ENCODE measurements around the gene INPP5K. TPM values are rescaled to one million over a fixed set of nuclear protein-coding genes. Genes with fewer than 3 reads are reported as not detected.

INPP5K gene
- total and polyA plus RNA-seq, 2 experiments from 2014 or later, result 36.1 to 42.3 TPM

DNA sequence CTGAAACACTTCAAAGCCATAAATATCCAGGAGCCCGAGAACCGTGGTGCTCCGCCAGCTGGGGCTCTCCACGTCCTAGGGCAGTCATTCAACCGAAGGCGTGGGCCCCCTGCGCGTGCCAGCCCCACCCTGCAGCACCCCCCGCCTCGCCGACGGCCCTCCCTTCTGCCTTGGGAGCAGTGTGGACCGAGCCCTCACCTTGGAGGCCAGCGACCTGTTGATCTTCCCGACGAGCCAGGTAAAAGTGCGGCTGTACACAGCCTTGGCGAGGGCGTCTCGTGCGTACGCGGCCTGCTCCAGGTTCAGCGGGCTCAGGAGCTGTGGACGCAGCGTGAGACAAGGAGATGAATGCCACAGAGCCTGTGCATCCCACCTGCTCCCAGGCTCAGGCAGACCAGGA, 38.0 kb downstream of the INPP5K start:
- Histone ChIP-seq H3K9me2 (ENCODE audit: insufficient read depth) (no peaks in the 10 kb centered on the region), H3K79me2 (ENCODE audit: insufficient read depth) (peaks cover 49% of the 10 kb centered on the region), H3K4me3 (no peak overlapping the region), H4K20me1 (ENCODE audit: insufficient read depth) (no peaks in the 10 kb centered on the region), H3K4me2 (ENCODE audit: unreplicated experiment) (no peak overlapping the region), H3K9me3 (ENCODE audit: low read depth) (no peaks in the 10 kb centered on the region), H3K27ac (no peak overlapping the region), H3F3A (ENCODE audit: insufficient read depth) (0 out of 2 replicates have a peak, but pooled peaks cover 8% of the 10 kb centered on the region), H3K4me1 (ENCODE audit: insufficient read depth) (no peaks in the 10 kb centered on the region), H3K9ac (no peak overlapping the region), H3K27me3 (replicated peaks; ENCODE audit: insufficient read depth) (no peaks in the 10 kb centered on the region), H2AFZ (no peak overlapping the region), H3K36me3 (ENCODE audit: low read depth) (peaks cover 40% of the 10 kb centered on the region; the same call in 1 of the 2 replicates)
- DNase-seq, result no peak
- 93 to 96% methylated on average over 22 to 23 of the region's 26 CpGs for WGBS, 2 experiments (ENCODE audit: low coverage in 1 of 2, low lambda C conversion rate in 2 of 2, missing lambda C conversion rate in 2 of 2)
- in situ Hi-C loops (cut with MboI), result no loop called here
- no peak for TF ChIP-seq EZH2phosphoT487 (IDR thresholded peaks at IDR 0.05; ENCODE audit: insufficient read depth, low read depth)
- TF ChIP-seq EZH2 (IDR thresholded peaks at IDR 0.05; ENCODE audit: insufficient read depth, poor library complexity, severe bottlenecking), result no peak

DNA sequence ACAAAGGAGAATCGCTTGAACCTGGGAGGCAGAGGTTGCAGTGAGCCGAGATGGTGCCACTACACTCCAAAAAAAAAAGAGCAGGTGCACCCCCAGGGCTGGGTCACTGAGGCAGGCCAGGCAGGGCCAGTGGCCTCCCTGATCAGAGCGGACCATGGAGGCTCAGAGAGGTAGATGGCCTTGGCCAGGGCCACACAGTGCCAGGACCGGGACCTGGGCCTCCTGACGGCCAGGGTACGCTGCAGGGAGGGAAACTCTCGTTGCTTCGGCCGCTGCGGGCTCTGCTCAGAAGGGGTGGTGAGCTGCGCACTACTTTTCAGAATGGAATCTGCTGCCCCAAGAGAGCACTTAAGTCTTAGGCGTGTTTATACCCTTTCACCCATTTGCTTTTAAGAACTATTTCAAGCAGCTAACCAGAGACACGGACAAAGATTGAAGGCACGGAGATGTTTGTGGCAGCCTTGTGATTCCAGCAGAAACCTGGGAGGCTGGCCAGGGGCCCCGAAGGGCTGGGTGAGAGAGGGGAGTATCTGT, 41.0 kb downstream of the INPP5K start:
- Histone ChIP-seq H3K27ac (no peak overlapping the region), H3K9me3 (ENCODE audit: low read depth) (no peaks in the 10 kb centered on the region), H3K79me2 (ENCODE audit: insufficient read depth) (peaks cover 29% of the 10 kb centered on the region; the same call in 1 of the 2 replicates), H3K36me3 (ENCODE audit: low read depth) (peaks cover 46% of the 10 kb centered on the region; the same call in 1 of the 2 replicates), H2AFZ (no peak overlapping the region), H3F3A (ENCODE audit: insufficient read depth) (no peaks in the 10 kb centered on the region), H3K4me1 (ENCODE audit: insufficient read depth) (no peaks in the 10 kb centered on the region), H3K4me2 (ENCODE audit: unreplicated experiment) (no peak overlapping the region), H4K20me1 (ENCODE audit: insufficient read depth) (no peaks in the 10 kb centered on the region), H3K9ac (no peak overlapping the region), H3K27me3 (replicated peaks; ENCODE audit: insufficient read depth) (no peaks in the 10 kb centered on the region), H3K4me3 (no peak overlapping the region), H3K9me2 (ENCODE audit: insufficient read depth) (no peaks in the 10 kb centered on the region)
- no peak for DNase-seq
- WGBS, 2 experiments (ENCODE audit: low coverage in 1 of 2, low lambda C conversion rate in 2 of 2, missing lambda C conversion rate in 2 of 2), result 91 to 92% methylated on average over 14 to 15 of the region's 15 CpGs
- in situ Hi-C loops (cut with MboI), result no loop called here
- TF ChIP-seq EZH2 (IDR thresholded peaks at IDR 0.05; ENCODE audit: insufficient read depth, poor library complexity, severe bottlenecking), result no peak

GRCh38 chr17:1474402-1475189, 41.8 kb downstream of the INPP5K start:
- TF ChIP-seq EZH2phosphoT487 (IDR thresholded peaks at IDR 0.05; ENCODE audit: insufficient read depth, low read depth) (no peak), EZH2 (IDR thresholded peaks at IDR 0.05; ENCODE audit: insufficient read depth, poor library complexity, severe bottlenecking) (no peak)
- Histone ChIP-seq H3K4me2 (ENCODE audit: unreplicated experiment) (no peak overlapping the region), H4K20me1 (ENCODE audit: insufficient read depth) (no peaks in the 10 kb centered on the region), H3K79me2 (ENCODE audit: insufficient read depth) (peaks cover 27% of the 10 kb centered on the region; the same call in 1 of the 2 replicates), H3K36me3 (ENCODE audit: low read depth) (peaks cover 47% of the 10 kb centered on the region; the same call in 1 of the 2 replicates), H3K9ac (no peak overlapping the region), H3F3A (ENCODE audit: insufficient read depth) (no peaks in the 10 kb centered on the region), H3K4me1 (ENCODE audit: insufficient read depth) (no peaks in the 10 kb centered on the region), H3K27ac (no peak overlapping the region), H3K9me3 (ENCODE audit: low read depth) (no peaks in the 10 kb centered on the region), H3K9me2 (ENCODE audit: insufficient read depth) (no peaks in the 10 kb centered on the region), H2AFZ (no peak overlapping the region), H3K27me3 (replicated peaks; ENCODE audit: insufficient read depth) (no peaks in the 10 kb centered on the region), H3K4me3 (no peak overlapping the region)
- in situ Hi-C loops (cut with MboI), result no loop called here
- 93% methylated on average over 29 to 31 of the region's 31 CpGs for WGBS, 2 experiments (ENCODE audit: low coverage in 1 of 2, low lambda C conversion rate in 2 of 2, missing lambda C conversion rate in 2 of 2)
- no peak for DNase-seq

GRCh38 chr17:1473841-1474240, 42.6 kb downstream of the INPP5K start:
- TF ChIP-seq EZH2phosphoT487 (IDR thresholded peaks at IDR 0.05; ENCODE audit: insufficient read depth, low read depth) (no peak), EZH2 (IDR thresholded peaks at IDR 0.05; ENCODE audit: insufficient read depth, poor library complexity, severe bottlenecking) (no peak)

More at GRCh38 chr17:1473841-1474240, 42.6 kb downstream of the INPP5K start:
- H3K79me2 ChIP-seq (ENCODE audit: insufficient read depth), result peaks cover 22% of the 10 kb centered on the region; the same call in 1 of the 2 replicates
- no peaks in the 10 kb centered on the region for H3K4me1 ChIP-seq (ENCODE audit: insufficient read depth)
- peaks cover 50% of the 10 kb centered on the region; the same call in 1 of the 2 replicates for H3K36me3 ChIP-seq (ENCODE audit: low read depth)
- DNase-seq, result no peak
- H3K9me2 ChIP-seq (ENCODE audit: insufficient read depth), result no peaks in the 10 kb centered on the region
- in situ Hi-C loops (cut with MboI), result no loop called here
- H2AFZ ChIP-seq, result no peak overlapping the region
- H4K20me1 ChIP-seq (ENCODE audit: insufficient read depth), result no peaks in the 10 kb centered on the region
- no peak overlapping the region for H3K9ac ChIP-seq
- H3K27ac ChIP-seq, result no peak overlapping the region
- H3K27me3 ChIP-seq (replicated peaks; ENCODE audit: insufficient read depth), result no peaks in the 10 kb centered on the region
- no peak overlapping the region for H3K4me3 ChIP-seq
- H3F3A ChIP-seq (ENCODE audit: insufficient read depth), result no peaks in the 10 kb centered on the region
- 89 to 91% methylated on average over 10 of the region's 10 CpGs for WGBS, 2 experiments (ENCODE audit: low coverage in 1 of 2, low lambda C conversion rate in 2 of 2, missing lambda C conversion rate in 2 of 2)
- no peak overlapping the region for H3K4me2 ChIP-seq (ENCODE audit: unreplicated experiment)
- no peaks in the 10 kb centered on the region for H3K9me3 ChIP-seq (ENCODE audit: low read depth)

All from GM23248 (cell line).